Measurements from ENCODE around the gene CCDC7.

The CCDC7 gene

GRCh38 chr10:32865170-32865569 lies 419.2 kb downstream of the CCDC7 start:
- TF ChIP-seq CTCF (IDR thresholded peaks at IDR 0.05; ENCODE audit: low read depth, low read length, missing control alignments) = no peak
- no peak for DNase-seq (ENCODE audit: extremely low read depth, low read depth)
- no peak overlapping the region for H3K4me3 ChIP-seq (replicated peaks; ENCODE audit: low read depth, low read length)

- DNase-seq (ENCODE audit: extremely low read depth, low read depth) = no peak
- no peak for TF ChIP-seq CTCF (IDR thresholded peaks at IDR 0.05; ENCODE audit: low read depth, low read length, missing control alignments)
- H3K4me3 ChIP-seq (replicated peaks; ENCODE audit: low read depth, low read length) = no peak overlapping the region
These were observed 432.0 kb downstream of the CCDC7 start for GRCh38 chr10:32877915-32878314.

- no peak for TF ChIP-seq CTCF (IDR thresholded peaks at IDR 0.05; ENCODE audit: low read depth, low read length, missing control alignments)
- DNase-seq (ENCODE audit: extremely low read depth, low read depth) = no peak
- no peak overlapping the region for H3K4me3 ChIP-seq (replicated peaks; ENCODE audit: low read depth, low read length)
These were observed 432.7 kb downstream of the CCDC7 start for GRCh38 chr10:32878646-32879045.

- TF ChIP-seq CTCF (IDR thresholded peaks at IDR 0.05; ENCODE audit: low read depth, low read length, missing control alignments) = no peak
- H3K4me3 ChIP-seq (replicated peaks; ENCODE audit: low read depth, low read length) = no peak overlapping the region
- no peak for DNase-seq (ENCODE audit: extremely low read depth, low read depth)
These were observed 436.1 kb downstream of the CCDC7 start for GRCh38 chr10:32882076-32882475.

GRCh38 chr10:32887481-32887880 lies 441.5 kb downstream of the CCDC7 start:
- no peak for DNase-seq (ENCODE audit: extremely low read depth, low read depth)
- no peak for TF ChIP-seq CTCF (IDR thresholded peaks at IDR 0.05; ENCODE audit: low read depth, low read length, missing control alignments)

GRCh38 chr10:32888161-32888927 lies 442.4 kb downstream of the CCDC7 start:
- no peak for TF ChIP-seq CTCF (IDR thresholded peaks at IDR 0.05; ENCODE audit: low read depth, low read length, missing control alignments)
- no peak overlapping the region for H3K4me3 ChIP-seq (replicated peaks; ENCODE audit: low read depth, low read length)
- DNase-seq (ENCODE audit: extremely low read depth, low read depth) = no peak

More at GRCh38 chr10:32887481-32887880, 441.5 kb downstream of the CCDC7 start:
- H3K4me3 ChIP-seq (replicated peaks; ENCODE audit: low read depth, low read length) = no peak overlapping the region
